Stimulated activated CD8-positive, alpha-beta memory T cell treated with anti-CD3 and anti-CD28 coated beads, Interleukin-7, amount 100 ng/mL, for 1 hour (primary cell): ENCODE measurements around the gene SIM1.
"Not testable (repeated sequence)": the region's sequence is repeated elsewhere in the genome, so short reads cannot be mapped to it uniquely, and the experiment has no call there.

Experiments
- DNase-seq, 2 donors: peaks; one replicate each; pipeline ENCODE4 v3.0.0-alpha.2; 2020; ENCODE audit warnings: low read depth in 2 of 2

SIM1 gene

GRCh38 chr6:100354736-100355641, 109.7 kb downstream of the SIM1 start:
- not testable (repeated sequence) for DNase-seq

GRCh38 chr6:100353276-100354015, 111.3 kb downstream of the SIM1 start:
- DNase-seq: no peak

GRCh38 chr6:100350139-100350538, 114.6 kb downstream of the SIM1 start:
- DNase-seq: no peak

GRCh38 chr6:100349366-100349765, 115.4 kb downstream of the SIM1 start:
- no peak for DNase-seq

GRCh38 chr6:100347901-100348550, 116.7 kb downstream of the SIM1 start:
- DNase-seq: no peak

- no peak for DNase-seq
These were observed 117.9 kb downstream of the SIM1 start for GRCh38 chr6:100346828-100347227.

GRCh38 chr6:100346203-100346602, 118.5 kb downstream of the SIM1 start:
- no peak for DNase-seq

- DNase-seq: no peak
These were observed 120.0 kb downstream of the SIM1 start for GRCh38 chr6:100344761-100345160.

- no peak for DNase-seq
These were observed 120.4 kb downstream of the SIM1 start for GRCh38 chr6:100344321-100344720.

GRCh38 chr6:100343316-100344077, 121.2 kb downstream of the SIM1 start:
- DNase-seq: no peak

GRCh38 chr6:100342830-100343229, 121.9 kb downstream of the SIM1 start:
- DNase-seq: no peak

GRCh38 chr6:100339574-100340255, 125.0 kb downstream of the SIM1 start:
- DNase-seq: no peak

GRCh38 chr6:100338090-100338489, 126.6 kb downstream of the SIM1 start:
- no peak for DNase-seq

GRCh38 chr6:100336876-100337275, 127.8 kb downstream of the SIM1 start:
- no peak for DNase-seq

GRCh38 chr6:100335991-100336390, 128.7 kb downstream of the SIM1 start:
- no peak for DNase-seq
